K562 (cell line): ENCODE results near the gene NOBOX.

Experiments
- HIVEP1 ChIP-seq: fragments of 250-450 bp; sonication (Bioruptor Pico); IDR thresholded peaks from 2 replicates; pipeline ENCODE4 v1.4.0; 2020; ENCODE audit warnings: mild to moderate bottlenecking
- L3MBTL2 ChIP-seq: fragments of 450-650 bp; IDR thresholded peaks from 2 replicates; pipeline ENCODE4 v1.6.1; 2016; ENCODE audit warnings: mild to moderate bottlenecking, moderate library complexity
- MCM5 ChIP-seq: fragments of 450-650 bp; IDR thresholded peaks from 2 replicates; pipeline ENCODE4 v1.6.1; 2016; ENCODE audit warnings: low read depth
- MYNN ChIP-seq, 2 experiments: sonication (generic); formaldehyde crosslinking in 1 of 2; IDR thresholded peaks; 2 replicates each; pipeline versions ENCODE4 v1.5.0 to v1.6.1; 2016 to 2020; ENCODE audit warnings: antibody characterized with exemption in 1 of 2, missing genetic modification reagents in 1 of 2
- NRF1 ChIP-seq, 2 experiments: fragments of 450-650 bp; IDR thresholded peaks in 1 of 2; conservative IDR thresholded peaks in 1 of 2; 2 replicates each; pipeline ENCODE4 v1.6.1; 2014; ENCODE audit warnings: mild to moderate bottlenecking in 2 of 2
- POLR2AphosphoS2 ChIP-seq: IDR thresholded peaks from 2 replicates; pipeline ENCODE4 v1.6.1; 2012; ENCODE audit warnings: low read length, improper control_type of control experiment
- SIN3A ChIP-seq, 2 experiments: fragments of 150-350 bp in 1 of 2; IDR thresholded peaks; 2 replicates each; pipeline ENCODE4 v1.6.1; 2011 to 2016; ENCODE audit warnings: borderline replicate concordance in 2 of 2, low read depth in 2 of 2, low read length in 2 of 2, mild to moderate bottlenecking in 2 of 2, moderate library complexity in 2 of 2; ENCODE audit not compliant: control insufficient read depth in 1 of 2
- ZNF143 ChIP-seq: sonication (generic); formaldehyde crosslinking; IDR thresholded peaks from 2 replicates; pipeline ENCODE4 v1.9.0; 2022; ENCODE audit warnings: mild to moderate bottlenecking, missing genetic modification reagents
- ZNF23 ChIP-seq: fragments of 250-450 bp; sonication (Bioruptor Pico); IDR thresholded peaks from 2 replicates; pipeline ENCODE4 v1.4.0; 2020; ENCODE audit warnings: mild to moderate bottlenecking
- ZNF282 ChIP-seq: sonication (generic); formaldehyde crosslinking; IDR thresholded peaks from 2 replicates; pipeline ENCODE4 v1.8.1; 2023; ENCODE audit warnings: missing genetic modification reagents
- TF ChIP-seq, protein P1 (sequence below), 3 experiments: IDR thresholded peaks in 2 of 3; conservative IDR thresholded peaks in 1 of 3; 2 replicates each; pipeline ENCODE4 v1.5.1; 2011 to 2012; ENCODE audit warnings: low read length in 3 of 3, mild to moderate bottlenecking in 3 of 3, control low read depth in 2 of 3, improper control_type of control experiment in 1 of 3, inconsistent platforms in 1 of 3, low read depth in 1 of 3, mixed read lengths in 1 of 3, moderate library complexity in 1 of 3; ENCODE audit not compliant: insufficient read depth in 2 of 3
- TF ChIP-seq, protein P2 (sequence below): sonication (generic); formaldehyde crosslinking; IDR thresholded peaks from 2 replicates; pipeline ENCODE4 v1.8.0; 2022; ENCODE audit warnings: mild to moderate bottlenecking, missing genetic modification reagents

DNA sequence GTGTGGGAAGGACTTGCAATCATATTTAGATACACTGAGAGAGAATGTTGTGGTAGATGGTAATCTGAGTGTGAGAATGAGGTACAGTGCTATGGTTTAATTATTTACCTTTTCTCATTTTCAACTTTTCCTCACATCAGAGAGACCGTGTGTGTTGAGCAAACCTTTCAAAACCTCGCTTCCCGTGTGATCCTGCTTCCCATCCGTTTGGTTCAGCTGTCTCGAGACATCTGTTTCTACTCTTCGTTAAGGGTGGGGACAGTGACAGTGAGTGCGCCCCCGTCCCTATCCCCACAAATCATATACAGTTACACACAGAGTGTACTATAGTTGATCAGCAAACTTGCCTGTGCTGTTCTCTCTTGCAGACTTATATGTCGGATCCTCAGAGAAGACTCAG is 33.0 kb upstream of the NOBOX start:
- TF ChIP-seq L3MBTL2 (no peak), MYNN (IDR thresholded peaks at IDR 0.05) (no peak), MYNN (CRISPR knock-in tag; IDR thresholded peaks at IDR 0.05) (no peak), ZNF23 (CRISPR knock-in tag) (no peak), ZNF282 (no peak), SIN3A (IDR thresholded peaks at IDR 0.05; ENCODE audit: borderline replicate concordance in 2 of 2, control insufficient read depth in 1 of 2, low read depth in 2 of 2, low read length in 2 of 2) (no peak), ZNF143 (CRISPR knock-in tag) (no peak), POLR2AphosphoS2 (no peak), HIVEP1 (CRISPR knock-in tag) (no peak), NRF1 (conservative IDR thresholded peaks at IDR 0.05 in 1 of 2, IDR thresholded peaks at IDR 0.05 in 1 of 2) (no peak), MCM5 (no peak)
- TF ChIP-seq, protein P1, sequence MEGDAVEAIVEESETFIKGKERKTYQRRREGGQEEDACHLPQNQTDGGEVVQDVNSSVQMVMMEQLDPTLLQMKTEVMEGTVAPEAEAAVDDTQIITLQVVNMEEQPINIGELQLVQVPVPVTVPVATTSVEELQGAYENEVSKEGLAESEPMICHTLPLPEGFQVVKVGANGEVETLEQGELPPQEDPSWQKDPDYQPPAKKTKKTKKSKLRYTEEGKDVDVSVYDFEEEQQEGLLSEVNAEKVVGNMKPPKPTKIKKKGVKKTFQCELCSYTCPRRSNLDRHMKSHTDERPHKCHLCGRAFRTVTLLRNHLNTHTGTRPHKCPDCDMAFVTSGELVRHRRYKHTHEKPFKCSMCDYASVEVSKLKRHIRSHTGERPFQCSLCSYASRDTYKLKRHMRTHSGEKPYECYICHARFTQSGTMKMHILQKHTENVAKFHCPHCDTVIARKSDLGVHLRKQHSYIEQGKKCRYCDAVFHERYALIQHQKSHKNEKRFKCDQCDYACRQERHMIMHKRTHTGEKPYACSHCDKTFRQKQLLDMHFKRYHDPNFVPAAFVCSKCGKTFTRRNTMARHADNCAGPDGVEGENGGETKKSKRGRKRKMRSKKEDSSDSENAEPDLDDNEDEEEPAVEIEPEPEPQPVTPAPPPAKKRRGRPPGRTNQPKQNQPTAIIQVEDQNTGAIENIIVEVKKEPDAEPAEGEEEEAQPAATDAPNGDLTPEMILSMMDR (IDR thresholded peaks at IDR 0.05 in 2 of 3, conservative IDR thresholded peaks at IDR 0.05 in 1 of 3; ENCODE audit: insufficient read depth in 2 of 3, low read depth in 1 of 3, low read length in 3 of 3), result no peak
- TF ChIP-seq, protein P2, sequence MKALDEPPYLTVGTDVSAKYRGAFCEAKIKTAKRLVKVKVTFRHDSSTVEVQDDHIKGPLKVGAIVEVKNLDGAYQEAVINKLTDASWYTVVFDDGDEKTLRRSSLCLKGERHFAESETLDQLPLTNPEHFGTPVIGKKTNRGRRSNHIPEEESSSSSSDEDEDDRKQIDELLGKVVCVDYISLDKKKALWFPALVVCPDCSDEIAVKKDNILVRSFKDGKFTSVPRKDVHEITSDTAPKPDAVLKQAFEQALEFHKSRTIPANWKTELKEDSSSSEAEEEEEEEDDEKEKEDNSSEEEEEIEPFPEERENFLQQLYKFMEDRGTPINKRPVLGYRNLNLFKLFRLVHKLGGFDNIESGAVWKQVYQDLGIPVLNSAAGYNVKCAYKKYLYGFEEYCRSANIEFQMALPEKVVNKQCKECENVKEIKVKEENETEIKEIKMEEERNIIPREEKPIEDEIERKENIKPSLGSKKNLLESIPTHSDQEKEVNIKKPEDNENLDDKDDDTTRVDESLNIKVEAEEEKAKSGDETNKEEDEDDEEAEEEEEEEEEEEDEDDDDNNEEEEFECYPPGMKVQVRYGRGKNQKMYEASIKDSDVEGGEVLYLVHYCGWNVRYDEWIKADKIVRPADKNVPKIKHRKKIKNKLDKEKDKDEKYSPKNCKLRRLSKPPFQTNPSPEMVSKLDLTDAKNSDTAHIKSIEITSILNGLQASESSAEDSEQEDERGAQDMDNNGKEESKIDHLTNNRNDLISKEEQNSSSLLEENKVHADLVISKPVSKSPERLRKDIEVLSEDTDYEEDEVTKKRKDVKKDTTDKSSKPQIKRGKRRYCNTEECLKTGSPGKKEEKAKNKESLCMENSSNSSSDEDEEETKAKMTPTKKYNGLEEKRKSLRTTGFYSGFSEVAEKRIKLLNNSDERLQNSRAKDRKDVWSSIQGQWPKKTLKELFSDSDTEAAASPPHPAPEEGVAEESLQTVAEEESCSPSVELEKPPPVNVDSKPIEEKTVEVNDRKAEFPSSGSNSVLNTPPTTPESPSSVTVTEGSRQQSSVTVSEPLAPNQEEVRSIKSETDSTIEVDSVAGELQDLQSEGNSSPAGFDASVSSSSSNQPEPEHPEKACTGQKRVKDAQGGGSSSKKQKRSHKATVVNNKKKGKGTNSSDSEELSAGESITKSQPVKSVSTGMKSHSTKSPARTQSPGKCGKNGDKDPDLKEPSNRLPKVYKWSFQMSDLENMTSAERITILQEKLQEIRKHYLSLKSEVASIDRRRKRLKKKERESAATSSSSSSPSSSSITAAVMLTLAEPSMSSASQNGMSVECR (CRISPR knock-in tag), result no peak
